Hematopoietic multipotent progenitor cell treated with erythropoietin and hydrocortisone succinate and interleukin-3 and kit ligand, for 6 days (in vitro differentiated cells): ENCODE data around the gene COX4I2.
"Not testable (repeated sequence)": the region's sequence is repeated elsewhere in the genome, so short reads cannot be mapped to it uniquely, and the experiment has no call there.

ENCODE experiments used
- DNase-seq: peaks from one replicate; pipeline ENCODE4 v3.0.0-alpha.2; 2015

The COX4I2 gene

GRCh38 chr20:31637660-31638059, at the start of gene COX4I2:
COX4I2 (plus strand) TSS chr20:31637912; CDS start chr20:31639018, 1,106 bp downstream.
- DNase-seq: no peak

- no peak for DNase-seq
Measured at GRCh38 chr20:31590717-31591225, 46.9 kb upstream of the COX4I2 start.

- DNase-seq: peak; percentile 52
Measured at GRCh38 chr20:31593221-31594001, 44.3 kb upstream of the COX4I2 start.

GRCh38 chr20:31594002-31594557, 43.6 kb upstream of the COX4I2 start:
- DNase-seq: no peak

GRCh38 chr20:31594558-31595379, 42.9 kb upstream of the COX4I2 start:
- DNase-seq: no peak

GRCh38 chr20:31595380-31595653, 42.4 kb upstream of the COX4I2 start:
- DNase-seq: no peak

- no peak for DNase-seq
Measured at GRCh38 chr20:31595654-31596411, 41.9 kb upstream of the COX4I2 start.

- DNase-seq: not testable (repeated sequence)
Measured at GRCh38 chr20:31596412-31596715, 41.3 kb upstream of the COX4I2 start.

GRCh38 chr20:31596831-31597480, 40.8 kb upstream of the COX4I2 start:
- DNase-seq: no peak

- no peak for DNase-seq
Measured at GRCh38 chr20:31597481-31597855, 40.2 kb upstream of the COX4I2 start.

GRCh38 chr20:31602431-31602778, 35.3 kb upstream of the COX4I2 start:
- DNase-seq: no peak

GRCh38 chr20:31602779-31603441, 34.8 kb upstream of the COX4I2 start:
- no peak for DNase-seq

- peak; percentile 96 for DNase-seq
Measured at GRCh38 chr20:31603822-31604566, 33.7 kb upstream of the COX4I2 start.

- no peak for DNase-seq
Measured at GRCh38 chr20:31604567-31605030, 33.1 kb upstream of the COX4I2 start.

- peak; percentile 99 for DNase-seq
Measured at GRCh38 chr20:31605031-31605901, 32.4 kb upstream of the COX4I2 start, which contains the start of gene ID1. ID1 (plus strand) TSS chr20:31605289; CDS start chr20:31605388, 99 bp downstream.

GRCh38 chr20:31605902-31606803, 31.6 kb upstream of the COX4I2 start:
- DNase-seq: peak; percentile 56

- DNase-seq: peak; percentile 94
Measured at GRCh38 chr20:31606804-31607639, 30.7 kb upstream of the COX4I2 start.

- DNase-seq: no peak
Measured at GRCh38 chr20:31607640-31608250, 30.0 kb upstream of the COX4I2 start.
